Neural cell (in vitro differentiated cells): ENCODE data around the gene DNAJB1. TPM values are rescaled to one million over a fixed set of nuclear protein-coding genes. Genes with fewer than 3 reads are reported as not detected.

Experiments
- H2AFZ ChIP-seq: fragments of 200-600, 300-800 bp; sonication (generic), shearing (Covaris generic); 2 replicates; pipeline ENCODE4 v1.6.0; 2014; ENCODE audit warnings: low read depth, mild to moderate bottlenecking, antibody characterized with exemption, low read length, moderate library complexity
- H3F3A ChIP-seq: fragments of 200-600 bp; shearing (Covaris generic); 2 replicates; pipeline ENCODE4 v1.6.1; 2016; ENCODE audit warnings: mild to moderate bottlenecking, moderate library complexity, mixed read lengths, antibody characterized with exemption, low read length; ENCODE audit not compliant: insufficient read depth, poor library complexity, severe bottlenecking
- H3K27ac ChIP-seq: fragments of 200-600, 300-800 bp; sonication (generic), shearing (Covaris generic); 2 replicates; pipeline ENCODE4 v1.5.1; 2014; ENCODE audit warnings: mild to moderate bottlenecking, low read length, moderate library complexity
- H3K27me3 ChIP-seq: fragments of 300-800, 200-600 bp; sonication (generic), shearing (Covaris generic); 2 replicates; pipeline ENCODE4 v1.6.0; 2014; ENCODE audit warnings: mild to moderate bottlenecking, low read depth, low read length, moderate library complexity; ENCODE audit not compliant: insufficient read depth
- H3K36me3 ChIP-seq: fragments of 300-800, 200-600 bp; sonication (generic), shearing (Covaris generic); 2 replicates; pipeline ENCODE4 v1.5.1; 2014; ENCODE audit warnings: mild to moderate bottlenecking, antibody characterized with exemption, low read length, moderate library complexity; ENCODE audit not compliant: insufficient read depth
- H3K4me2 ChIP-seq: fragments of 300-800, 200-600 bp; sonication (generic), shearing (Covaris generic); 2 replicates; pipeline ENCODE4 v1.6.0; 2014; ENCODE audit warnings: mild to moderate bottlenecking, low read length
- H3K4me3 ChIP-seq: fragments of 300-800, 200-600 bp; sonication (generic), shearing (Covaris generic); 2 replicates; pipeline ENCODE4 v1.5.1; 2014; ENCODE audit warnings: mild to moderate bottlenecking, low read length, moderate library complexity
- H3K79me2 ChIP-seq: fragments of 200-600 bp; shearing (Covaris generic); replicated peaks from 2 replicates; pipeline ENCODE4 v1.6.0; 2014; ENCODE audit warnings: mild to moderate bottlenecking, low read length, moderate library complexity; ENCODE audit not compliant: insufficient read depth
- H3K9ac ChIP-seq: fragments of 300-800, 200-600 bp; sonication (generic), shearing (Covaris generic); 2 replicates; pipeline ENCODE4 v1.6.1; 2016; ENCODE audit warnings: mild to moderate bottlenecking, low read length, mixed read lengths
- H3K9me2 ChIP-seq: fragments of 200-600 bp; shearing (Covaris generic); 2 replicates; pipeline ENCODE4 v1.6.1; 2016; ENCODE audit warnings: mild to moderate bottlenecking, low read length, mixed read lengths; ENCODE audit not compliant: insufficient read depth
- H3K9me3 ChIP-seq: fragments of 200-600, 300-800 bp; sonication (generic), shearing (Covaris generic); 2 replicates; pipeline ENCODE4 v1.6.1; 2016; ENCODE audit warnings: mild to moderate bottlenecking, mixed run types, low read length, moderate library complexity, mixed read lengths
- H4K20me1 ChIP-seq: fragments of 200-600 bp; shearing (Covaris generic); 2 replicates; pipeline ENCODE4 v1.6.1; 2016; ENCODE audit warnings: mild to moderate bottlenecking, mixed run types; ENCODE audit not compliant: insufficient read depth
- CTCF ChIP-seq: fragments of 450-650 bp; IDR thresholded peaks from 2 replicates; pipeline ENCODE4 v1.5.1; 2014; ENCODE audit warnings: antibody characterized with exemption, mild to moderate bottlenecking, moderate library complexity; ENCODE audit not compliant: poor library complexity, severe bottlenecking
- EP300 ChIP-seq: fragments of 450-650 bp; conservative IDR thresholded peaks from 2 replicates; pipeline ENCODE4 v1.6.1; 2014; ENCODE audit warnings: antibody characterized with exemption, mild to moderate bottlenecking, moderate library complexity; ENCODE audit not compliant: poor library complexity, severe bottlenecking
- EZH2 ChIP-seq: fragments of 200-600, 300-800 bp; shearing (Covaris generic), sonication (generic); IDR thresholded peaks from 2 replicates; pipeline ENCODE4 v1.6.1; 2014; ENCODE audit warnings: antibody characterized with exemption, low read length, borderline replicate concordance, mild to moderate bottlenecking; ENCODE audit not compliant: insufficient read depth, poor library complexity, severe bottlenecking
- MXI1 ChIP-seq: fragments of 450-650 bp; conservative IDR thresholded peaks from 2 replicates; pipeline ENCODE4 v1.6.1; 2014; ENCODE audit warnings: antibody characterized with exemption, mild to moderate bottlenecking; ENCODE audit not compliant: poor library complexity, severe bottlenecking
- POLR2AphosphoS5 ChIP-seq: IDR thresholded peaks from 2 replicates; pipeline ENCODE4 v1.6.1; 2012
- RAD21 ChIP-seq: fragments of 450-650 bp; conservative IDR thresholded peaks from 2 replicates; pipeline ENCODE4 v1.6.1; 2014; ENCODE audit warnings: antibody characterized with exemption, mild to moderate bottlenecking, moderate library complexity
- REST ChIP-seq: IDR thresholded peaks from 2 replicates; pipeline ENCODE4 v1.6.1; 2012; ENCODE audit warnings: borderline replicate concordance
- SMC3 ChIP-seq: fragments of 450-650 bp; conservative IDR thresholded peaks from 2 replicates; pipeline ENCODE4 v1.6.1; 2014; ENCODE audit warnings: antibody characterized with exemption, mild to moderate bottlenecking, moderate library complexity; ENCODE audit not compliant: poor library complexity
- TAF1 ChIP-seq: IDR thresholded peaks from 2 replicates; pipeline ENCODE4 v1.6.1; 2012; ENCODE audit warnings: low read depth
- polyA plus RNA-seq: library from polyadenylated mRNA; depleted of rRNA; stranded (reverse); fragments of >200 nt; gene quantifications from 2 replicates; pipeline ENCODE4 v1.2.3, GENCODE V29; 2014

The DNAJB1 gene
- polyA plus RNA-seq, 1 donor from 2014 or later = 64.6 TPM

GRCh38 chr19:14477418-14478112 is 40.6 kb downstream of the DNAJB1 start:
- Histone ChIP-seq H3K79me2 (no peaks in the 10 kb centered on the region), H2AFZ (no peak overlapping the region), H3F3A (no peaks in the 10 kb centered on the region), H3K27ac (no peak overlapping the region), H3K9me3 (no peaks in the 10 kb centered on the region), H3K36me3 (no peaks in the 10 kb centered on the region), H3K9ac (no peak overlapping the region), H3K4me2 (no peak overlapping the region), H3K27me3 (no peaks in the 10 kb centered on the region), H3K4me3 (no peak overlapping the region), H4K20me1 (no peaks in the 10 kb centered on the region), H3K9me2 (no peaks in the 10 kb centered on the region)
- TF ChIP-seq SMC3 (no peak), TAF1 (no peak), POLR2AphosphoS5 (no peak), RAD21 (no peak), EZH2 (no peak), MXI1 (no peak), EP300 (no peak), CTCF (no peak), REST (no peak)

- Histone ChIP-seq H3K79me2 (no peaks in the 10 kb centered on the region), H3K9me3 (no peaks in the 10 kb centered on the region), H3F3A (no peaks in the 10 kb centered on the region), H3K36me3 (no peaks in the 10 kb centered on the region), H3K27me3 (no peaks in the 10 kb centered on the region), H3K27ac (no peak overlapping the region), H3K4me2 (no peak overlapping the region), H4K20me1 (no peaks in the 10 kb centered on the region), H3K9ac (no peak overlapping the region), H3K4me3 (no peak overlapping the region), H2AFZ (no peak overlapping the region), H3K9me2 (no peaks in the 10 kb centered on the region)
- TF ChIP-seq SMC3 = no peak
- TF ChIP-seq TAF1 = no peak
- no peak for TF ChIP-seq CTCF
- TF ChIP-seq MXI1 = no peak
- no peak for TF ChIP-seq REST
- no peak for TF ChIP-seq EZH2
- TF ChIP-seq EP300 = no peak
- TF ChIP-seq RAD21 = no peak
- no peak for TF ChIP-seq POLR2AphosphoS5
Measured at GRCh38 chr19:14476673-14477401, 41.4 kb downstream of the DNAJB1 start.
